ES-I3 (cell line): ENCODE measurements around the gene BICDL2.
A peak's percentile ranks its signal among the peaks of the same experiment; 100 is the strongest.
"Not testable (repeated sequence)": the region's sequence is repeated elsewhere in the genome, so short reads cannot be mapped to it uniquely, and the experiment has no call there.

ENCODE experiments used
- H3K36me3 ChIP-seq: 2 replicates; pipeline ENCODE4 v1.6.1; 2013; ENCODE audit warnings: mild to moderate bottlenecking, low read length, control low read depth, moderate library complexity; ENCODE audit not compliant: insufficient read depth
- H3K4me1 ChIP-seq: 2 replicates; pipeline ENCODE4 v1.6.1; 2013; ENCODE audit warnings: mild to moderate bottlenecking, control low read depth, low read length; ENCODE audit not compliant: insufficient read depth
- H3K9ac ChIP-seq: 2 replicates; pipeline ENCODE4 v1.6.1; 2013; ENCODE audit warnings: low read depth, mild to moderate bottlenecking, low read length, moderate library complexity
- H3K9me3 ChIP-seq: 2 replicates; pipeline ENCODE4 v1.6.1; 2013; ENCODE audit warnings: mild to moderate bottlenecking, low read length, moderate library complexity; ENCODE audit not compliant: control insufficient read depth, insufficient read depth

The BICDL2 gene

DNA sequence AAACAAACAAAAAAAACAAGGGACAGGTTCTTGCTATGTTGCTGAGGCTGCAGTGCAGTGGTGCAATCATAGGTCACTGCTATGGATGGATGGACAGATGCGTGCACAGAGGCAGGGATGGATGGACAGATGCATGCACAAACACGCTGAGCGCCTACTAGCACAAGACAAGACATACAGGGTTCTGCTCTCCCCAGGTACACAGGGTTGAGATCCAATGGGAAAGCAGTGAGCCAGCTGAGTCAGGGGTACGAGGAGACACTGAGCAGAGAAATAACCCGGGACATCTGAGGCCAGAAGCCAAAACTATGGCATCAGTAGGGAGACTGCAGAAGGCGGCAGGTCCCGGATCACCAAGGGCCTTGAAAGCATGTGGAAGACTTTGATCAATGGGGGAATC is 34.9 kb upstream of the BICDL2 start:
- H3K9me3 ChIP-seq = no peaks in the 10 kb centered on the region
- H3K36me3 ChIP-seq = no peaks in the 10 kb centered on the region
- H3K9ac ChIP-seq = no peak overlapping the region
- peaks cover 3% of the 10 kb centered on the region; the same call in 1 of the 2 replicates for H3K4me1 ChIP-seq

DNA sequence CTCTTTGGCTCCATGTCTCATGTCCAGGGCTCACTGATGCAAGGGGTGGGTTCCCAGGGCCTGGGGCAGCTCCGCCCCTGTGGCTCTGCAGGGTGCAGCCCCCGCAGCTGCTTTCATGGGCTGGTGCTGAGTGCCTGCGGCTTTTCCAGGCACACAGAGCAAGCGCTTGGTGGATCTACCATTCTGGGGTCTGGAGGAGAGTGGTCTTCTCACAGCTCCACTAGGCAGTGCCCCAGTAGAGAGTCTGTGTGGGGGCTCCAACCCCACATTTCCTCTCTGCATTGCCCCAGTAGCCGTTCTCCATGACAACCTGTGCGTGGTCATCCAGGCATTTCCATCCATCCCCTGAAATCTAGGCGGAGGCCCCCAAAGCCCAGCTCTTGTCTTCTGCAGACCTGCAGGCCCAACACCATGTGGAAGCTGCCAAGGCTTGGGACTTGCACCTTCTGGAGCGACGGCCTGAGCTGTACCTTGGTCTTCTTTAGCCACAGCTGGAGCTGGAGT is 33.9 kb upstream of the BICDL2 start:
- Histone ChIP-seq H3K36me3 (no peaks in the 10 kb centered on the region), H3K9ac (no peak overlapping the region), H3K9me3 (no peaks in the 10 kb centered on the region), H3K4me1 (peaks cover 3% of the 10 kb centered on the region)

DNA sequence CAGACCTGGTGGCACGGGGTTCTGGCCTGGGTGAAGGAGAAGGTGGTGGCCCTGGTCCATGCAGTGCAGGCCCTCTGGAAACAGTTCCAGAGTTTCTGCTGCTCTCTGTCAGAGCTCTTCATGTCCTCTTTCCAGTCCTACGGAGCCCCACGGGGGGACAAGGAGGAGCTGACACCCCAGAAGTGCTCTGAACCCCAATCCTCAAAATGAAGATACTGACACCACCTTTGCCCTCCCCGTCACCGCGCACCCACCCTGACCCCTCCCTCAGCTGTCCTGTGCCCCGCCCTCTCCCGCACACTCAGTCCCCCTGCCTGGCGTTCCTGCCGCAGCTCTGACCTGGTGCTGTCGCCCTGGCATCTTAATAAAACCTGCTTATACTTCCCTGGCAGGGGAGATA is 32.4 kb upstream of the BICDL2 start:
- peaks cover 14% of the 10 kb centered on the region for H3K4me1 ChIP-seq

DNA sequence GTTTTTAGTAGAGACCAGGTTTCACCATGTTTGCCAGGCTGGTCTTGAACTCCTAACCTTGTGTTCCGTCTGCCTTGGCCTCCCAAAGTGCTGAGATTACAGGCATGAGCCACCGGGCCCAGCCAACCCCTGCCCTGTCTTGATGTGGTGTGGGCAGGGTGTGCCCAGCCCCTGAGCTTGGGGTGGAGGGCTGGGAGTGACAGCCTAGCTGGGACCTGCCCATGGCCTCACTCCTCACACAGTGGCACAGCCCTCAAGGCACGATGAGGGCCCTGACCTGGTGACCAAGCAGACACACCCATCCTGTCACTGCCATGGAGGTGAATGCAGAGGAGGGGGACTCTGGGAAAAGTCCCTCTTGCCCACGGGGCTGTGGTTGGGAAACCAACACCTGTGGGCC is 31.7 kb upstream of the BICDL2 start:
- H3K4me1 ChIP-seq = peaks cover 14% of the 10 kb centered on the region
- H3K9me3 ChIP-seq = no peaks in the 10 kb centered on the region
- H3K36me3 ChIP-seq = no peaks in the 10 kb centered on the region
- no peak overlapping the region for H3K9ac ChIP-seq

More for the DNA sequence above, 32.4 kb upstream of the BICDL2 start:
- not testable (repeated sequence) for H3K9ac ChIP-seq, H3K36me3 ChIP-seq, H3K9me3 ChIP-seq

DNA sequence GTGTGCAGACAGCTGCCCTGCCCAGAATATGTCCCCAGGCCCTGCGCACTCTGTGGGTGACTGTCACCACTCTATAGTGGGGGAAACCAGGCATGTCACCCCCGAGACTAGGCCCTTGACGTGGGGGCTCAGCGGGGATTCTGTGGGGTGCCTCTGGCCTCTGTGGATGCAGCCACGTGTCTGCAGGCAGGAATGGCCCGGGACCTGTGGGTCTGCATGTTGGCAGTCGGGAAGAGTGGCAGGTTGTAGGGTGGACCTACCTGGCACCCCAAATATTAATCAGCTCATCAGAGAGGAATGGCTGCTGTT is 29.6 kb upstream of the BICDL2 start:
- no peaks in the 10 kb centered on the region for H3K9me3 ChIP-seq
- H3K36me3 ChIP-seq = no peaks in the 10 kb centered on the region
- H3K9ac ChIP-seq = no peak overlapping the region
- peaks cover 14% of the 10 kb centered on the region for H3K4me1 ChIP-seq

DNA sequence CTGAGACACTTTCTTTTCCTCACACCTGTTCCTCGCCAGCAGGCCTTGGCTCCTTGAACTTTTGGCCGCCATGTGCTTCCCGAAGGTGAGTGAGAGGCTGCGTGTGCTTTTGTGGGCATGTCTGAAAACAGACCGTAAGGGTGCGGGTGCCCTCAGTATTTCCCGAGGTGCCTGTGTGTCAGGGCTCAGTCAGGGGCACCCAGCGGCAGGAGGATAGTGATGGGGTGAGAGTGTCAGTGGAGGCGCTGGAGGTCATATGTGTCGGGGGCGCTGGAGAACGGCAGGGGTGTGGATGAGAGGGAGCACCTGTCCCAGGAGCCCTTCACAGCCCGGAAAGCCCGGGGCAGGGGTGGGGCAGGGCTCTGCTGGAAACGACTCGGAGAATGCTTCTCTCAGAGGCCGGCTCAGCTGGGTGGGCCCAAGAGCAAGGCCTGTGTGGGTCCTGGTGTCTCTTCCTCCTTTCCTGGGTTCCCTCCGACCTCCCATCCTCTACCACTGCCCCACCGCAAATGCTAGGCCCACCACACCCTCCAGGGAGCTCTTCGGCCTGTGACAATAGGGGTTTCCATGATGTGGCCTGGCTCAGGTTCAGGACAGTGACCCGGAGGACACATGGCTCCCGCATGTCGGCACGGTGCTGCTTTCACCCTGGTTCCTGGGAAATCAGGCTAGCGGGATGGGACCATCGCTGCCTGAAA is 29.1 kb upstream of the BICDL2 start:
- Histone ChIP-seq H3K36me3 (no peaks in the 10 kb centered on the region), H3K4me1 (peaks cover 14% of the 10 kb centered on the region), H3K9ac (peak overlapping the region; percentile 19; the same call in 1 of the 2 replicates), H3K9me3 (no peaks in the 10 kb centered on the region)

DNA sequence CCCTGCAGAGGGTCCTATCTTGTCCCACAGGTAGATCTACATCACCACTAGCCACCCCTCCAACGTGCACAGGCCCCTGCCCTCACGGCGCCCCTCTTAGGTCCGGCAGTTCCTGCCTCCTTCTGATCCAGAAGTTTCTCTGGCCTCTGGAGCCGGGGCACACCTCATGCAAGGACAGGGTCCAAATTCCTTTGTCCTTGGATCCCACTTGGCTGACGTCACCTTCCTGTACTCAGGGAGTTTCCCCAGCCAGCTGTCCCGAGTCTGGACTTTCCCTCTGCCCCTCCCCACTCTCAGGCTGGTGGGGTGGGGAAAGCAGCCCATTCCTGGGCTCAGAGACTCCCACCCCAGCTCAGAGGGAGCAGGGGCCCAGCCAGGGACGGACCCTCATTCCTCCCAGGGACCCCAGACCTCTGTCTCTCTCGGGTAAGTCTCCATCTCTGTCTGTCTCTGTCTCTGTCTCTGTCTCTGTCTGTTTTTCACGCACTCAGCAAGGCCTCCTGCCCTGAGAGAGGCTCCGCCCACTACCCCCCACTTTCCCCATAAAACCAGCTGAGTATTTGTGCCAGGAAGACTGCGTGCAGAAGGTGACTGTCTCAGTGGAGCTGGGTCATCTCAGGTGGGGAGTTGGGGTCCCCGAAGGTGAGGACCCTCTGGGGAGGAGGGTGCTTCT is 28.5 kb upstream of the BICDL2 start, which contains the start of gene IL32:
TSS of gene IL32 (plus strand) at position 572 of the 673 bp plus-strand sequence. CDS start 172 bp downstream, outside the sequence.
- Histone ChIP-seq H3K4me1 (peaks cover 12% of the 10 kb centered on the region), H3K36me3 (no peaks in the 10 kb centered on the region), H3K9ac (peak within 1 kb of the TSS; percentile 19; the same call in 1 of the 2 replicates), H3K9me3 (no peaks in the 10 kb centered on the region)

DNA sequence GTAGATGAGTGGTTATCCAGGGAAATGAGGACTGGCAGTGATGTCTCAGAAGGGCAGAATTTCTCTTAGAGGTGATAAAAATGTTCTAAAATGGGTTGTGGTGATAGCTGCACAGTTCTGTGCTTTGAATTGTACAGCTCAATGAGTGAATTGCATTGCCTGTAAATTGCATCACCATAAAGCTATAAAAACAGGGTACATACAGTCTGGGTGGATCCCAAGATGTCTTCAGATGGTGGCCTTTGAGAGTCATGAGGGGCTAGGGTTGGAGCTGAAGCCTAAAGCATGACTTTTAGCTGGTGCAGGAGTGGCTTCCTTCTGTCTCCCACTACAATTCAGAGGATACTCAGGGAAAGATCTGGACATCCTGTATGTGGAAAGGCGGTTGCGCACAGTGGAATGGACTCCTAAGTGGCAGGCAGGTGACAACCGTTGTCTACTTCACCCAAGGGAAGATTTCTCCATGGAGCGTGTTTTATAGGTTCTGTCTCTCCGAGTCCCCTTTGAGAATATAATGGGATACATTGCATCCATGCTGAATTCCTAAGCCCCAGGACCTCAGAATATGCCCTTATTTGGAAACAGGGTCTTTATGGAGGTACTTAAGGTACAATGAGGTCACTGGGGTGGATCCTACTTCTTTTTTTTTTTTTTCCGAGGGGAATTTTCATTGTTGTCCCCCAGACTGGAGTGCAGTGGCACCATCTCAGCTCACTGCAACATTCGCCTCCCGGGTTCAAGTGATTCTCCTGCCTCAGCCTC is 27.1 kb upstream of the BICDL2 start:
- Histone ChIP-seq H3K4me1 (peaks cover 11% of the 10 kb centered on the region; the same call in 1 of the 2 replicates), H3K36me3 (no peaks in the 10 kb centered on the region)

DNA sequence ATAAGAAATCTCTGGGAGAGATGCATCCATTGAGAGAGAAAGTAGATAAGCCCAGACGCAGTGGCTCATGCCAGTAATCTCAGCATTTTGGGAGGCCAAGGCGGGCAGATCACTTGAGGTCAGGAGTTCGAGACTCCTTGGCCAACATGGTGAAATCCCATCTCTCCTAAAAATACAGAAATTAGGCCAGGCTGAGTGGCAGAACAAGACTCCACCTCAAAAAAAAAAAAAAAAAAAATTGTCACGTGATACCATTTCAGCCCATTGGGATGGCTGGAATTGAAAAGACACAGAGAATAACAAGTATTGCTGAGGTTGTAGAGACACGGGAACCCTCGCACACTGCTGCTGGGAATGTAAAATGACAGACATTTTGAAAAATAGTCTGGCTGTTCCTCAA is 25.8 kb upstream of the BICDL2 start:
- H3K9me3 ChIP-seq = no peaks in the 10 kb centered on the region
- H3K36me3 ChIP-seq = no peaks in the 10 kb centered on the region
- peaks cover 11% of the 10 kb centered on the region; the same call in 1 of the 2 replicates for H3K4me1 ChIP-seq
- no peak overlapping the region for H3K9ac ChIP-seq

More for the DNA sequence above, 27.1 kb upstream of the BICDL2 start:
- H3K9ac ChIP-seq = no peak overlapping the region
- H3K9me3 ChIP-seq = no peaks in the 10 kb centered on the region

DNA sequence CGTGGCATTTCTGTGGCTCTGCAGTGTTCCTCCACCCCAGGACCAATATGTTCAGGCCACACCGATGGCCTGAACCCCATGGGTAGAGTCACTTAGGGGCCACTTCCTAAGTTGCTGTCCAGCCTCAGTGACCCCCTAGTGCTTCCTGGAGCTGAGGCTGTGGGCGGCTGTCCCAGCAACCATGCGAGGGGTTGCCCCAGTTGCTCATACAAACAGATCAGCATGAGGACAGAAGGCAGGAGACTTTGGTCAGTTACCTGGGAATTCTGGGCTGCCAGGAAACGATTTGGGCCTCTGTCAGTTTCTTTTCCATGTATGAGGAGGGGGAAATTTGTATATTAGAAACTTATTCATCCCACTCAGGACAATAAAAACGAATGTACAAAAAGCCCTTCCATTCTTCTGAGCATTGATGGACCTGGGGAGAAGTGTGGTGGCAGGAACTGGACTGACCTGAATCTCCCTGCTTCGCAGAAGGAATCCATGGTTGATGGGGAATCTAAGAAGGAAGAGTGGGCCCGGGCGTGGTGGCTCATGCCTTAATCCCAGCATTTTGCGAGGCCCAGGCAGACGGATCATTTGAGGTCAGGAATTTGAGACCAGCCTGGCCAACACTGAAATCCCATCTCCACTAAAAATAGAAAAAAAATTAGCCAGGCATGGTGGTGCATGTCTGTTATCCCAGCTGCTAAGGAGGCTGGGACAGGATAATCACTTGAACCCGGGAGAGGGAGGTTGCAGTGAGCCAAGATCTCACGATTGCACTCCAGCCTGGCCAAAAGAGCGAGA is 23.8 kb upstream of the BICDL2 start:
- peaks cover 10% of the 10 kb centered on the region; the same call in 1 of the 2 replicates for H3K4me1 ChIP-seq
- no peaks in the 10 kb centered on the region for H3K9me3 ChIP-seq
- H3K9ac ChIP-seq = no peak overlapping the region
- H3K36me3 ChIP-seq = no peaks in the 10 kb centered on the region

DNA sequence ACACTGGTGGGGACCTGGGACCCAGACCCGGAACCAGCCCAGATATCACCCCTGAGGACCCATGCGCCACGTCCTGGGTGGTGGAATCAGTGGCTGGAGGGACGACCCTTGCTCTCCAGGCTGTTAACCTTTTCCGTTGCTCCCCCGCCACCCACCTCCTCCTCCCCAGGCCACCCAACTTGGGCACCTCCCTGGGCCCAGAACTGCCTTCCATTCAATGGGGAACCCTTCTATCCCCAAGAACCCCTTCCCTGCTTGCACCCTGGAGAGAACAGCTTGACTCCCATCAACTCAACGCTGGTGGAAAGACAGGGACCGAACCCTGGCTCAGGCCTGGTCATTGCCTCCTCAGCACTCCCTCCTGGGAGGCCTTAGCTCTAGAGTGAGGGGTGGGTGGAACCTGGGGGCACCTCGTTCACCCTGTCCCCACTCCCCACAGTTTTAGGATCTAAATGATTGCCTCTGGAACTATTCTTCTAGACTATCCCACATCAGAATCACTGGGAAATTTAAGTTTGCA is 23.0 kb upstream of the BICDL2 start:
- Histone ChIP-seq H3K36me3 (no peaks in the 10 kb centered on the region), H3K9ac (peak overlapping the region; percentile 37; the same call in 1 of the 2 replicates), H3K4me1 (peaks cover 2% of the 10 kb centered on the region; the same call in 1 of the 2 replicates), H3K9me3 (no peaks in the 10 kb centered on the region)

DNA sequence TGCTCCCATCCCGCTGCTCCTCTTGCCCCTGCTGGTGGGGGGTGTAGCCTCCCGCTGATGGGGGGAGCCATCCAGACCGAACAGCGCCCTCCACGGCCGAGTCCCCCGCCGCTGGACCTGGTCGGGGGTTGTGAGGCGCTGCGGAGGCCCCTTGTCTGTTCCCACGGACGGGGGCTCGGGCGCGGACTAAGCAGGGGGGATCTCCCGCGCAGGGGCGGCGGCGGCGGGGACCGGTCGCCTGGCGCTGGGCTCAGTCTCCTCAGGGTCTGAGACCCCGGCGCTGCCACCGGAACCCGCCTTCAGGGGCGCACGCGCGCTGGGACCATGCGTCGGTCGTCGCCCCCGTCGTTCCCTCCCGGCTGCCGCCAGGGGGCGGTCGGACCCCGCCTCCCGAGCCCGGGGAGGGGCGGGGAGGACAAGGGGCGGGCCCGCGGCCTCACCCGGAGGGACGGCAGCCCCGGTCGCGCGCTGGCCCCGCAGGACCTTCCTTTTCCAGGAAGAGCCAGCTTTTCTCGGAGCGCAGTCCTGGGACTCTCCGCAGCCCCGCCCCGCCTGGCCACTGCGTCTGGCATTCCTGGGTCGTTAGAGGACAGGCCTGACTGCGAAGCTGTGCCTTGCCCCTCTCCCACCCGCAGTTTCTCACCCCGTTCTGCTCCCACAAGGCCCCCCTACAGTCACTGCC is 22.4 kb upstream of the BICDL2 start:
- Histone ChIP-seq H3K9me3 (no peaks in the 10 kb centered on the region), H3K9ac (peak overlapping the region; percentile 81), H3K36me3 (no peaks in the 10 kb centered on the region), H3K4me1 (no peaks in the 10 kb centered on the region; the same call in 1 of the 2 replicates)
